ENCODE data around the gene NF1. TPM values are rescaled to one million over a fixed set of nuclear protein-coding genes. Genes with fewer than 3 reads are reported as not detected.

NF1 gene
- total RNA-seq, 4 donors from 2014 or later = 51.9 to 67.8 (median 66.3) TPM

DNA sequence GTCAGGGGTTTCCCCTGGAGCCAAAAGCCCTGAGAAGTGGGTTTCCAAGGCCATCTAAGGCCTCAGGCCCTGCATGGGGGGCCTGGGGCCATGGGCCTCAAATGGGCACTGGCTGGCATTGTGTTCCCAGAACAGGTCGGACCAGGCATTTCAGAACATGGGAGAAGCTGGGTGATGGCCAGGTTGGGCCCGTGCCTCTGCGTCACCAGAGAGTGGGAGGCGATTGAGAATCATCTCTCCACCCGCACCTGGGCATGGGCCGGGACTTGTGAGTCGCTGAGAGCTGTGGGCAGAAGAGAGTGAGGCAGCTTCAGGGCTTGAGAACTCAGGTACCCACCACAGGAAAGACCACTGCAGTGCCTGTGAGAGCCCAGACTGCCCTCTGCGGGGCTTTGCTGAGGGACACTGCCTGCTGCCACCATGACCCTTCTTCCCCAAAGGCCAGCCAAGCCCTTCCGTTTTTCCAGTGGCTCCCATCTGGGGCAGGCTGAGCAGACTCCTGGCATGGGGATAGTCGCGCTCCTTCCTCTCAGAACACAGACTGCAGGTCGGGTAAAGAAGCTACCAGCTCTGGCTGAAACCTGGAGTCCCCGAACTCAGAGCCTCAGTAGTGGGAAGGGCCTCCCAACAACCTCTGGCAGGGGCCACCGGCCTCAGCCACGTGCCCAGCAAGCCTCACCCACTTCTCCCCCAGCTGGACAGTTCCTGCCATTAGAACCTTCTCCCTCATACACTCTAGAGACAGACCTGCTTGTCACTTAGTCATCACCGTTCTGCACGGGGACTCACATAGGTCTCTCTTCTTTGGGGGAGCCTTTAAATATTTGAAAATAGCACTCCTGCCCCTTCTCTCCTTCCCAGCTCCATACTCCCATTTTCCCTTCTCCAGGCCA lies 298.3 kb downstream of the NF1 start:
- TF ChIP-seq, protein P1, sequence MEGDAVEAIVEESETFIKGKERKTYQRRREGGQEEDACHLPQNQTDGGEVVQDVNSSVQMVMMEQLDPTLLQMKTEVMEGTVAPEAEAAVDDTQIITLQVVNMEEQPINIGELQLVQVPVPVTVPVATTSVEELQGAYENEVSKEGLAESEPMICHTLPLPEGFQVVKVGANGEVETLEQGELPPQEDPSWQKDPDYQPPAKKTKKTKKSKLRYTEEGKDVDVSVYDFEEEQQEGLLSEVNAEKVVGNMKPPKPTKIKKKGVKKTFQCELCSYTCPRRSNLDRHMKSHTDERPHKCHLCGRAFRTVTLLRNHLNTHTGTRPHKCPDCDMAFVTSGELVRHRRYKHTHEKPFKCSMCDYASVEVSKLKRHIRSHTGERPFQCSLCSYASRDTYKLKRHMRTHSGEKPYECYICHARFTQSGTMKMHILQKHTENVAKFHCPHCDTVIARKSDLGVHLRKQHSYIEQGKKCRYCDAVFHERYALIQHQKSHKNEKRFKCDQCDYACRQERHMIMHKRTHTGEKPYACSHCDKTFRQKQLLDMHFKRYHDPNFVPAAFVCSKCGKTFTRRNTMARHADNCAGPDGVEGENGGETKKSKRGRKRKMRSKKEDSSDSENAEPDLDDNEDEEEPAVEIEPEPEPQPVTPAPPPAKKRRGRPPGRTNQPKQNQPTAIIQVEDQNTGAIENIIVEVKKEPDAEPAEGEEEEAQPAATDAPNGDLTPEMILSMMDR (IDR thresholded peaks at IDR 0.05) = no peak
- ATAC-seq (ENCODE audit: low FRiP score) = no peak
- DNase-seq (ENCODE audit: low spot score) = no peak

DNA sequence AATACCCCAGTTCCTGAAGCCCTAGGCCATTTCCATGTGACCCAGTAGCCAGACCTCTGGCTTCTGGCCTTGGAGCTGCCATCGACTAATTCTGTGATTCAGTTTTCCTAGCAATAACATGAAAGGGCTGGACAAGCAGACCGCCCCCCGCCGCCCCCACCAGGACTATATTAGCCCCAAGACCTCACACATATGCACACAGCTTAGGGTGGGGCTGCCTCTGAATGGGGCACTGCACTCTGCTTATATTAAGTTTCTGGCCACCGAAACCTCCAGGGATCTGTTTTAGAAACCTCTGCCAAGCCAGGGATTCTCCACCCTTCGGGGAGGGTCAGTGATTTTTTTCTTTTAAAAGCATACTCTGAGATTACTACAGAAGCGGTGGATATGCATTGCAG lies 299.0 kb downstream of the NF1 start:
- DNase-seq (ENCODE audit: low spot score) = no peak
- ATAC-seq (ENCODE audit: low FRiP score) = no peak
- TF ChIP-seq, protein P1 (IDR thresholded peaks at IDR 0.05) = no peak

DNA sequence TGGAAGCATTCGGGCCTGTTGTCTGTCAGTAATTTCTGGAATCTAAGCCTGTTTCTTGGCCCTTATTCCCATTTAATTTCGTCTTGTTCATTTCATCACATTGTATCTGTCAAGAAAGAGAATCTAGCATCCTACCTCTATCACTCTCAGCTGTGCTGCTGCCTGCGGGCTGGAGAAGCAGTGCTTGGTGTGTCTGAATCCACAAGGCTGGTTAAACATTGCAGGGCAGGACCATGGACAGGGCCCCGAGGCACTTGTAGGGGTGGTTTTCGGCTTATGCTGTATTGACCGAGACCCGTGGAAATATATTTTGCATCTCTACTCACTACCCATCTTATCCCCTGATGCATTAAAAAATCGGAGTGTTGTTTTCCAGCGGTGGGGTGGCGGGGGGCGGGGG lies 299.8 kb downstream of the NF1 start:
- DNase-seq (ENCODE audit: low spot score) (peak; percentile 55), ATAC-seq (ENCODE audit: low FRiP score) (no peak)
- TF ChIP-seq, protein P1 (IDR thresholded peaks at IDR 0.05) = no peak

DNA sequence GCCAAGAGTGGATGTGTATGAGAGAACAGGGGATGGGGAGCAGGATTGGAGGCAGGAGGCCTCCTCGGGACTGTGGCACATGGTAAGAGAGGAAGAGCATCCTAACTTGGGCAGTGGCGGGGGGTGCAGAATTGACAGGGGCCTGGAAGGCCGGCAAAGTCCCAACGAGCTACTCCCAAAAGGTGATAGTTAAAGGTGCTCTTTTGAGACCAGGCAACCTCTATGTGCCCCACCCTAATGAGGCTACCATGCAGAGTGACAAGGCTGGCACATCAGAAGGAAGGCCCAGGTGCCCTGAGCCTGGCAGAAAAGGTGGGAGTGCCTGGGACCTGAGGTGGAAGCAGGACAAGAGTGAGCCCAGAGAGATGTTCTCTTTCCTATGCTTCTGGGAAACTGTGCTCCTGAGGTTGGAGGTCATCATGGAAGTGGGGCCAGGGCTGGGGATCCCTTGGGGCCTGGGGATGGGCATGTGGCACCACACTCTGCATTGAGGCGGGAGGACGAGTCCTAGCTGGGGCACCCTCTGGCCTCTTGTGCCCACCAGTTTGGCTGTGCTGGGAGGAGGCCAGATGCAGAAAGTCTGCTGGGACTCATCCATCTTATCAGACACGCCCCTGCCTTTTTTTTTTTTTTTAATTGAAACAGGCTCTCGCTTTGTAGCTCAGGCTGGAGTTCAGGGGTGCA lies 302.6 kb downstream of the NF1 start:
- no peak for ATAC-seq (ENCODE audit: low FRiP score)
- DNase-seq (ENCODE audit: low spot score) = no peak
- TF ChIP-seq, protein P1 (IDR thresholded peaks at IDR 0.05) = no peak

DNA sequence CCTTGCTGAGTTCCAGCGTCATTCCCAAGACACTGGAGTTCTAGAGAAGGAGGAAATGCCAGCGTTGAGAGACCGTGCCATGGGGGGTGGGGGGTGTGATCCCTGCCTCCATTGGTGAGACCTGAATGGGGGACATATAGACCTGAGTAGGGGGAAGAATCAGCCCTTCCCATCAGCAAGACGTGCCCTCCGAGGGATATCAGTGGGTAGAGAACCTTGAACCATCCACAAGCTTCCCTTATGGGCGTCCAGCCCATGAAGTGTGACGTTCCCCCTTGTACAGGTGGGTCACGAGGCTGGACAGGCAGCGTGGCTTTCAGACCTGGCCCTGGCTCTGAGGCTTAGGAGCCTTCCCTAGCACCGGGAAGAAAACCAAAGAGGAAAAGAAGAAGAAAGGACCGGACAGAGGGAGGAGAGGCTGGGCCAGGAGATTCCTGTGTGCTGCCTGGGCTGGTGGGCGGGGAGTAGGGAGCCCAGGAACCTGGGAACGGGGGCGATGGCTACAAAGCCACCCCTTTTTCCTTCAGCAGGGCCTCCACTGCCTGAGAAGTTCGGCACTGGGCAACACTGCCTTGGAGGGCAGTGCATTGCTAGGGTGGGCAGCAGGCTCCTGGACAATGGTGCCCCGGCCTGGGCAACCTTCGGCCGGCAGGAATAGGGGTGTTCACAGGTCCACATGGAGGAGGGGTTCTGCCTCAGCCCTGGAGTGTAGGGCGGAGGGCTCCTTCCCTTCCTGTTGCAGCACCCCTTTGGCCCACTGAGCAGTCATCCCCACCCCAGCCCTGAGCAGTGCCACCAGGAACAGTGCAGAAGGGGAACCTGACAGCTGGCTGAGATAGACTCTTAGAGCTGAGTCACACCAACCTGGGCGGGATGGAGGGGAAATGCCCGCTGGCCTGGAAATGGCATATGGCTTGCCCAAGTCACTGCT lies 303.9 kb downstream of the NF1 start:
- no peak for DNase-seq (ENCODE audit: low spot score)
- TF ChIP-seq, protein P1 (IDR thresholded peaks at IDR 0.05) = no peak
- ATAC-seq (ENCODE audit: low FRiP score) = no peak

DNA sequence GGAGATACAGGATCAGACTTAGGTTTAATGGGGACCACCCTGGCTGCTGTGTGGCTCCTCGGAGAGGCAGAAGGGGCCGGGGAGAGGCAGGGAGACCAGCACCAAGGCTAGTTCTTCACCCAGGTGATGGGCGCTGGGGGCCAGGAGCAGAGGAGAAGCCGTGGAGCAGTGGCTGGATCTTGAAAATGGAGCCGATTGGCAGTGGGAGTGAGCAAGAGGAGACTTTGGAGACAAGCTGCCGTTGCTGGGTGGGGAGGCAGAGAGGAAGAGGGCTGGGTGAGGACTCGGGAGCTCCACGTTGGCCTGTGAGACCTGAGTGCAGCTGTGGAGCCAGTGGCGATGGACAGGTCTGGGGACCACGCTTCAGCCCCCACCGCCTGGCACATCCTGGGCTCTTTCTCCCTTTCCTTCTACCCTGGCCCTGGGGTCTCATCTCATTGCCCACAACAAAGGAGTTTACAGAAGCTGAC lies 305.7 kb downstream of the NF1 start:
- TF ChIP-seq, protein P1 (IDR thresholded peaks at IDR 0.05) = no peak
- DNase-seq (ENCODE audit: low spot score) (no peak), ATAC-seq (ENCODE audit: low FRiP score) (no peak)
